Upper lobe of right lung (tissue), 1 donor: ENCODE measurements around the gene AGK. TPM values are rescaled to one million over a fixed set of nuclear protein-coding genes. Genes with fewer than 3 reads are reported as not detected.

Experiments used
- ATAC-seq: fragments of 200-7000 bp; cut with Tn5 transposase; one replicate; pipeline ENCODE4 v1.9.1; 2020; ENCODE audit warnings: mild to moderate bottlenecking, moderate library complexity
- DNase-seq: peaks from one replicate; pipeline ENCODE4 v3.0.0-alpha.2; 2020
- H3K27ac ChIP-seq: fragments of 200-600 bp; one replicate; pipeline ENCODE4 v1.8.0; 2022
- H3K27me3 ChIP-seq: fragments of 200-600 bp; one replicate; pipeline ENCODE4 v1.8.0; 2022; ENCODE audit warnings: mild to moderate bottlenecking
- H3K36me3 ChIP-seq: fragments of 200-600 bp; one replicate; pipeline ENCODE4 v1.8.0; 2022
- H3K4me1 ChIP-seq: fragments of 200-600 bp; one replicate; pipeline ENCODE4 v1.8.0; 2022
- H3K4me3 ChIP-seq: fragments of 200-600 bp; one replicate; pipeline ENCODE4 v1.8.0; 2022; ENCODE audit warnings: mild to moderate bottlenecking
- H3K9me3 ChIP-seq: fragments of 200-600 bp; one replicate; pipeline ENCODE4 v1.8.0; 2022
- intact Hi-C: fragments of 100-400 bp; cut with DNase I; formaldehyde crosslinking; loops from one replicate; pipeline ENCODE4 v1.11.0; 2022
- total RNA-seq: library from RNA; stranded (reverse); fragmentation: NEBNext Ultra II Directional; extraction: Animal tissue kit (Norgen Biotek cat#: 25700); gene quantifications from one replicate; pipeline ENCODE4 v1.2.1, GENCODE V29; 2021
- TF ChIP-seq, protein P1 (sequence below): fragments of 200-600 bp; IDR thresholded peaks from one replicate; pipeline ENCODE4 v1.8.0; 2022; ENCODE audit warnings: antibody characterized with exemption
- donor health status: DM: no; HTN: yes; CAD: no; lungs with severe emphysema.

The AGK gene
- total RNA-seq, 1 donor from 2014 or later, result 17.5 TPM

GRCh38 chr7:141527076-141527475 is 24.1 kb upstream of the AGK start:
- TF ChIP-seq, protein P1, sequence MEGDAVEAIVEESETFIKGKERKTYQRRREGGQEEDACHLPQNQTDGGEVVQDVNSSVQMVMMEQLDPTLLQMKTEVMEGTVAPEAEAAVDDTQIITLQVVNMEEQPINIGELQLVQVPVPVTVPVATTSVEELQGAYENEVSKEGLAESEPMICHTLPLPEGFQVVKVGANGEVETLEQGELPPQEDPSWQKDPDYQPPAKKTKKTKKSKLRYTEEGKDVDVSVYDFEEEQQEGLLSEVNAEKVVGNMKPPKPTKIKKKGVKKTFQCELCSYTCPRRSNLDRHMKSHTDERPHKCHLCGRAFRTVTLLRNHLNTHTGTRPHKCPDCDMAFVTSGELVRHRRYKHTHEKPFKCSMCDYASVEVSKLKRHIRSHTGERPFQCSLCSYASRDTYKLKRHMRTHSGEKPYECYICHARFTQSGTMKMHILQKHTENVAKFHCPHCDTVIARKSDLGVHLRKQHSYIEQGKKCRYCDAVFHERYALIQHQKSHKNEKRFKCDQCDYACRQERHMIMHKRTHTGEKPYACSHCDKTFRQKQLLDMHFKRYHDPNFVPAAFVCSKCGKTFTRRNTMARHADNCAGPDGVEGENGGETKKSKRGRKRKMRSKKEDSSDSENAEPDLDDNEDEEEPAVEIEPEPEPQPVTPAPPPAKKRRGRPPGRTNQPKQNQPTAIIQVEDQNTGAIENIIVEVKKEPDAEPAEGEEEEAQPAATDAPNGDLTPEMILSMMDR, result no peak
- Histone ChIP-seq H3K4me1 (no peaks in the 10 kb centered on the region), H3K36me3 (no peaks in the 10 kb centered on the region), H3K27ac (no peak overlapping the region), H3K27me3 (no peaks in the 10 kb centered on the region), H3K9me3 (no peaks in the 10 kb centered on the region), H3K4me3 (no peak overlapping the region)
- intact Hi-C loops, result no loop called here
- ATAC-seq (no peak), DNase-seq (no peak)

- DNase-seq, result no peak
- TF ChIP-seq, protein P1, result no peak
- Histone ChIP-seq H3K9me3 (no peaks in the 10 kb centered on the region), H3K4me3 (no peak overlapping the region), H3K4me1 (no peaks in the 10 kb centered on the region), H3K27me3 (no peaks in the 10 kb centered on the region), H3K27ac (no peak overlapping the region), H3K36me3 (no peaks in the 10 kb centered on the region)
- intact Hi-C loops, result no loop called here
- ATAC-seq, result no peak
Measured at GRCh38 chr7:141528399-141528798, 22.8 kb upstream of the AGK start.

GRCh38 chr7:141533149-141533949 is 17.9 kb upstream of the AGK start:
- ATAC-seq, result peak; percentile 91
- no peak overlapping the region for H3K4me3 ChIP-seq
- peak; percentile 66 for DNase-seq
- no peaks in the 10 kb centered on the region for H3K36me3 ChIP-seq
- no peaks in the 10 kb centered on the region for H3K9me3 ChIP-seq
- no peaks in the 10 kb centered on the region for H3K27me3 ChIP-seq
- no peak overlapping the region for H3K27ac ChIP-seq
- no peaks in the 10 kb centered on the region for H3K4me1 ChIP-seq
- intact Hi-C loops, result no loop called here
- TF ChIP-seq, protein P1, result peak; percentile 98

- intact Hi-C loops, result no loop called here
- Histone ChIP-seq H3K9me3 (no peaks in the 10 kb centered on the region), H3K27me3 (no peaks in the 10 kb centered on the region), H3K4me3 (no peak overlapping the region), H3K4me1 (no peaks in the 10 kb centered on the region), H3K27ac (no peak overlapping the region), H3K36me3 (no peaks in the 10 kb centered on the region)
- no peak for DNase-seq
- no peak for ATAC-seq
- TF ChIP-seq, protein P1, result no peak
Measured at GRCh38 chr7:141534757-141535737, 16.2 kb upstream of the AGK start.

GRCh38 chr7:141537906-141538305 is 13.3 kb upstream of the AGK start:
- ATAC-seq (no peak), DNase-seq (no peak)
- Histone ChIP-seq H3K4me3 (no peak overlapping the region), H3K36me3 (no peaks in the 10 kb centered on the region), H3K4me1 (no peaks in the 10 kb centered on the region), H3K27ac (no peak overlapping the region), H3K9me3 (no peaks in the 10 kb centered on the region), H3K27me3 (no peaks in the 10 kb centered on the region)
- TF ChIP-seq, protein P1, result no peak
- intact Hi-C loops, result no loop called here
